PC-3 (cell line): ENCODE results near the gene CST6.

Experiments used
- EZH2 ChIP-seq: fragments of 300-600 bp; sonication (generic); IDR thresholded peaks from one replicate; pipeline ENCODE4 v1.6.1; 2017; ENCODE audit warnings: antibody characterized with exemption, mild to moderate bottlenecking, low read length; ENCODE audit not compliant: unreplicated experiment
- EZH2phosphoT487 ChIP-seq: fragments of 300-600 bp; sonication (generic); IDR thresholded peaks from 2 replicates; pipeline ENCODE4 v1.6.1; 2018; ENCODE audit warnings: mild to moderate bottlenecking, antibody characterized with exemption, low read length, borderline replicate concordance
- TF ChIP-seq, protein P1 (sequence below): fragments of 300-600 bp; sonication (generic); conservative IDR thresholded peaks from 2 replicates; pipeline ENCODE4 v1.5.1; 2017; ENCODE audit warnings: antibody characterized with exemption, low read depth, mild to moderate bottlenecking, low read length

GRCh38 chr11:66059966-66060680, 48.3 kb downstream of the CST6 start:
- TF ChIP-seq EZH2phosphoT487 (no peak), EZH2 (no peak)
- TF ChIP-seq, protein P1, sequence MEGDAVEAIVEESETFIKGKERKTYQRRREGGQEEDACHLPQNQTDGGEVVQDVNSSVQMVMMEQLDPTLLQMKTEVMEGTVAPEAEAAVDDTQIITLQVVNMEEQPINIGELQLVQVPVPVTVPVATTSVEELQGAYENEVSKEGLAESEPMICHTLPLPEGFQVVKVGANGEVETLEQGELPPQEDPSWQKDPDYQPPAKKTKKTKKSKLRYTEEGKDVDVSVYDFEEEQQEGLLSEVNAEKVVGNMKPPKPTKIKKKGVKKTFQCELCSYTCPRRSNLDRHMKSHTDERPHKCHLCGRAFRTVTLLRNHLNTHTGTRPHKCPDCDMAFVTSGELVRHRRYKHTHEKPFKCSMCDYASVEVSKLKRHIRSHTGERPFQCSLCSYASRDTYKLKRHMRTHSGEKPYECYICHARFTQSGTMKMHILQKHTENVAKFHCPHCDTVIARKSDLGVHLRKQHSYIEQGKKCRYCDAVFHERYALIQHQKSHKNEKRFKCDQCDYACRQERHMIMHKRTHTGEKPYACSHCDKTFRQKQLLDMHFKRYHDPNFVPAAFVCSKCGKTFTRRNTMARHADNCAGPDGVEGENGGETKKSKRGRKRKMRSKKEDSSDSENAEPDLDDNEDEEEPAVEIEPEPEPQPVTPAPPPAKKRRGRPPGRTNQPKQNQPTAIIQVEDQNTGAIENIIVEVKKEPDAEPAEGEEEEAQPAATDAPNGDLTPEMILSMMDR: no peak
